IMR-90 (cell line): ENCODE data around the gene NMRK1. TPM values are rescaled to one million over a fixed set of nuclear protein-coding genes. Genes with fewer than 3 reads are reported as not detected.

Experiments used
- ATAC-seq: fragments of 200-7000 bp; cut with Tn5 transposase; 2 replicates; pipeline ENCODE4 v1.9.1; 2020; ENCODE audit warnings: low read depth, mild to moderate bottlenecking, moderate library complexity
- BruUV-seq: library from RNA; stranded (reverse); fragments of 400-500 nt; replicated peaks from 2 replicates; lab custom pipeline; 2021; lab: Mats Ljungman, UMichigan
- CTCF ChIA-PET: fragments of 300-600 bp; formaldehyde crosslinking; extraction: SDS; loops from one replicate; lab custom pipeline; 2021; ENCODE audit warnings: antibody characterized with exemption; lab: Yijun Ruan, JAX
- POLR2A ChIA-PET: fragments of 300-600 bp; sonication (Branson Sonifier 250); formaldehyde crosslinking; loops from one replicate; lab custom pipeline; 2022; ENCODE audit warnings: antibody characterized with exemption; ENCODE audit not compliant: unreplicated experiment; lab: Charles Lee
- DNase-seq: peaks from one replicate; pipeline ENCODE4 v3.0.0; 2013
- H2AFZ ChIP-seq: replicated peaks from 2 replicates; pipeline ENCODE3; 2013; ENCODE audit warnings: low read length, mild to moderate bottlenecking; ENCODE audit not compliant: poor library complexity
- H2AK5ac ChIP-seq: 2 replicates; pipeline ENCODE4 v1.6.1; 2013; ENCODE audit warnings: low read depth, low read length, inconsistent platforms
- H2AK9ac ChIP-seq: replicated peaks from 2 replicates; pipeline ENCODE3; 2013; ENCODE audit warnings: mild to moderate bottlenecking, low read depth, low read length, moderate library complexity; ENCODE audit not compliant: poor library complexity
- H2BK120ac ChIP-seq: 2 replicates; pipeline ENCODE4 v1.6.1; 2013; ENCODE audit warnings: low read depth, low read length, inconsistent platforms
- H2BK15ac ChIP-seq: 3 replicates; pipeline ENCODE4 v1.6.1; 2013; ENCODE audit warnings: low read depth, low read length, inconsistent platforms
- H2BK20ac ChIP-seq: 2 replicates; pipeline ENCODE4 v1.6.1; 2013; ENCODE audit warnings: low read depth, mild to moderate bottlenecking, inconsistent platforms, low read length, moderate library complexity
- H2BK5ac ChIP-seq: 2 replicates; pipeline ENCODE4 v1.6.1; 2013; ENCODE audit warnings: mild to moderate bottlenecking, low read depth, low read length, inconsistent platforms; ENCODE audit not compliant: poor library complexity, severe bottlenecking
- H3K14ac ChIP-seq: replicated peaks from 2 replicates; pipeline ENCODE4 v1.6.1; 2013; ENCODE audit warnings: low read depth, low read length, inconsistent platforms
- H3K18ac ChIP-seq: 2 replicates; pipeline ENCODE4 v1.6.1; 2013; ENCODE audit warnings: low read depth, low read length, control low read depth
- H3K23ac ChIP-seq: 2 replicates; pipeline ENCODE4 v1.6.1; 2013; ENCODE audit warnings: low read depth, low read length, inconsistent platforms
- H3K27ac ChIP-seq: 2 replicates; pipeline ENCODE4 v1.5.1; 2013; ENCODE audit warnings: mild to moderate bottlenecking, control low read depth, low read length; ENCODE audit not compliant: insufficient read depth
- H3K27me3 ChIP-seq: 2 replicates; pipeline ENCODE4 v1.6.1; 2013; ENCODE audit warnings: low read length; ENCODE audit not compliant: control insufficient read depth, insufficient read depth
- H3K36me3 ChIP-seq: 2 replicates; pipeline ENCODE4 v1.6.1; 2013; ENCODE audit warnings: low read length, mixed read lengths; ENCODE audit not compliant: control insufficient read depth, insufficient read depth
- H3K4ac ChIP-seq: 2 replicates; pipeline ENCODE4 v1.6.1; 2013; ENCODE audit warnings: low read depth, low read length, inconsistent platforms
- H3K4me1 ChIP-seq: 2 replicates; pipeline ENCODE4 v1.6.1; 2013; ENCODE audit warnings: low read length, mixed read lengths; ENCODE audit not compliant: control insufficient read depth, insufficient read depth
- H3K4me2 ChIP-seq: 2 replicates; pipeline ENCODE4 v1.6.1; 2013; ENCODE audit warnings: low read depth, mild to moderate bottlenecking, control low read depth, low read length, moderate library complexity
- H3K4me3 ChIP-seq: 2 replicates; pipeline ENCODE4 v1.5.1; 2013; ENCODE audit warnings: low read depth, mild to moderate bottlenecking, control low read depth, low read length, moderate library complexity; ENCODE audit not compliant: insufficient read depth
- H3K56ac ChIP-seq: 2 replicates; pipeline ENCODE4 v1.6.1; 2013; ENCODE audit warnings: low read length, inconsistent platforms; ENCODE audit not compliant: insufficient read depth; ENCODE audit errors: extremely low read depth
- H3K79me1 ChIP-seq, 2 experiments: 2 replicates each; pipeline ENCODE4 v1.6.1; 2013; ENCODE audit warnings: low read length in 2 of 2, inconsistent platforms in 1 of 2, low read depth in 1 of 2
- H3K9ac ChIP-seq: 2 replicates; pipeline ENCODE4 v1.6.1; 2013; ENCODE audit warnings: low read depth, low read length, control low read depth
- H3K9me1 ChIP-seq: 2 replicates; pipeline ENCODE4 v1.6.1; 2013; ENCODE audit warnings: low read length, inconsistent platforms; ENCODE audit not compliant: insufficient read depth
- H3K9me3 ChIP-seq: 2 replicates; pipeline ENCODE4 v1.6.1; 2013; ENCODE audit warnings: low read length; ENCODE audit not compliant: control insufficient read depth, insufficient read depth
- H4K20me1 ChIP-seq: 2 replicates; pipeline ENCODE4 v1.6.1; 2013; ENCODE audit warnings: low read length, inconsistent platforms; ENCODE audit not compliant: insufficient read depth
- H4K5ac ChIP-seq: 2 replicates; pipeline ENCODE4 v1.6.1; 2013; ENCODE audit warnings: mild to moderate bottlenecking, low read depth, low read length, control low read depth
- H4K8ac ChIP-seq, 2 experiments: 2 replicates each; pipeline ENCODE4 v1.6.1; 2013; ENCODE audit warnings: low read depth in 2 of 2, low read length in 2 of 2, control low read depth in 1 of 2, inconsistent platforms in 1 of 2
- H4K91ac ChIP-seq: 2 replicates; pipeline ENCODE4 v1.6.1; 2013; ENCODE audit warnings: low read depth, low read length, inconsistent platforms; ENCODE audit not compliant: insufficient read depth
- BHLHE40 ChIP-seq: fragments of 150-350 bp; IDR thresholded peaks from 2 replicates; pipeline ENCODE4 v1.6.1; 2016; ENCODE audit warnings: mild to moderate bottlenecking, low read depth, low read length
- MAZ ChIP-seq: IDR thresholded peaks from 2 replicates; pipeline ENCODE4 v1.6.1; 2012; ENCODE audit warnings: low read depth, mild to moderate bottlenecking, low read length, improper control_type of control experiment, moderate library complexity, borderline replicate concordance
- SMC3 ChIP-seq: fragments of 150-350 bp; IDR thresholded peaks from 2 replicates; pipeline ENCODE4 v1.6.1; 2016; ENCODE audit warnings: low read depth, mild to moderate bottlenecking, antibody characterized with exemption, low read length, moderate library complexity
- WGBS, 2 experiments: methylation state at CpG; one replicate each; pipeline versions ENCODE4 v1.1.5 to v1.1.7; 2013; ENCODE audit warnings: missing lambda C conversion rate in 2 of 2; ENCODE audit not compliant: insufficient read length in 1 of 2; ENCODE audit errors: extremely low coverage in 2 of 2; 5-methylcytosine and 5-hydroxymethylcytosine counted together
- dilution Hi-C: fragments of 300-500 bp; cut with HindIII; formaldehyde crosslinking; loops from one replicate; pipeline ENCODE4 v1.14.3; 2018; ENCODE audit warnings: low sequenced_read_pairs; ENCODE audit not compliant: unreplicated experiment
- in situ Hi-C: fragments of 300-500 bp; cut with MboI; formaldehyde crosslinking; loops from 3 replicates; pipeline ENCODE4 v1.14.3; 2019; ENCODE audit warnings: low sequenced_read_pairs, inconsistent platforms, mixed read lengths
- intact Hi-C: fragments of 100-400 bp; cut with micrococcal nuclease; formaldehyde crosslinking; loops from 2 replicates; pipeline ENCODE4 v1.10.0; 2022
- polyA plus RNA-seq, 3 experiments: library from polyadenylated mRNA; depleted of rRNA; stranded (reverse); fragments of >200 nt; gene quantifications; 2 replicates each; pipeline ENCODE4 v1.2.3, GENCODE V29; 2012; ENCODE audit warnings: low replicate concordance in 1 of 3
- total RNA-seq: library from RNA; depleted of rRNA; stranded (reverse); fragments of >200 nt; gene quantifications from 2 replicates; pipeline ENCODE4 v1.2.3, GENCODE V29; 2012

NMRK1 gene
- total and polyA plus RNA-seq, 2 of the 4 experiments (the other 2 are of a cell fraction), result 5.7 to 5.9 TPM

GRCh38 chr9:75123696-75124095 lies 35.7 kb upstream of the NMRK1 start:
- H2AFZ ChIP-seq, result no peak overlapping the region
- H3K79me1 ChIP-seq, result peaks cover 12 to 14% of the 10 kb centered on the region in 2 experiments; a peak in 2 of 4 replicates
- H3K9me3 ChIP-seq, result no peaks in the 10 kb centered on the region
- whole genome bisulfite sequencing, 2 experiments, result 74% methylated on average over 3 of the region's 10 CpGs; no CpG with 5 or more reads in 1 of the 2 experiments
- no peak overlapping the region for H2AK5ac ChIP-seq
- no peak overlapping the region for H3K4me3 ChIP-seq
- H3K4ac ChIP-seq, result no peak overlapping the region
- H3K56ac ChIP-seq, result no peak overlapping the region
- no TSS peak for BruUV-seq
- in situ Hi-C loops (no loop called here), dilution Hi-C loops (no loop called here), intact Hi-C loops (no loop called here)
- peaks cover 3% of the 10 kb centered on the region; the same call in 1 of the 2 replicates for H3K9me1 ChIP-seq
- no peaks in the 10 kb centered on the region for H4K20me1 ChIP-seq
- no peak overlapping the region for H4K5ac ChIP-seq
- no peak for DNase-seq
- ATAC-seq, result no peak
- H3K36me3 ChIP-seq, result peaks cover 4% of the 10 kb centered on the region
- H3K9ac ChIP-seq, result no peak overlapping the region
- TF ChIP-seq MAZ (no peak), SMC3 (no peak), BHLHE40 (no peak)
- H2BK120ac ChIP-seq, result no peak overlapping the region
- no peak overlapping the region for H3K14ac ChIP-seq
- no peak overlapping the region for H2BK20ac ChIP-seq
- H4K8ac ChIP-seq, result no peak overlapping the region
- no peak overlapping the region for H3K27ac ChIP-seq
- no peak overlapping the region for H3K4me2 ChIP-seq
- H4K91ac ChIP-seq, result no peak overlapping the region
- H3K18ac ChIP-seq, result no peak overlapping the region
- H3K4me1 ChIP-seq, result no peaks in the 10 kb centered on the region
- no peaks in the 10 kb centered on the region for H3K27me3 ChIP-seq
- no peak overlapping the region for H2BK5ac ChIP-seq
- H2AK9ac ChIP-seq, result no peak overlapping the region
- H3K23ac ChIP-seq, result no peak overlapping the region
- H2BK15ac ChIP-seq, result no peak overlapping the region
- POLR2A ChIA-PET, result no interaction called here
- CTCF ChIA-PET, result interaction anchor here (0.8 kb wide), 1 partner anchor 157 kb away, joined by 3 read pairs; no protein-coding TSS in a partner anchor
